Measurements from ENCODE around the gene MRPL46. TPM values are rescaled to one million over a fixed set of nuclear protein-coding genes. Genes with fewer than 3 reads are reported as not detected.

Gene MRPL46
- total and polyA plus RNA-seq, 8 donors, result 18.4 to 61.2 (median 38.7) TPM

GRCh38 chr15:88428053-88428452, 39.1 kb downstream of the MRPL46 start:
- 42 to 62% (median 45%) methylated on average over 6 to 9 of the region's 9 CpGs for WGBS, 5 donors
- Histone ChIP-seq H3K27ac (no peak overlapping the region), H3K4me3 (no peak overlapping the region), H3K9me3 (no peaks in the 10 kb centered on the region), H3K4me1 (no peaks in the 10 kb centered on the region), H3K27me3 (peaks cover 0 to 48% (median 0%) of the 10 kb centered on the region in 3 donors), H3K36me3 (no peaks in the 10 kb centered on the region)
- intact Hi-C loops (cut with DNase I; ENCODE audit: low total_unique reads), result no loop called here
- no peak for DNase-seq
- TF ChIP-seq CTCF (IDR thresholded peaks at IDR 0.05) (no peak), EP300 (IDR thresholded peaks at IDR 0.05) (no peak), POLR2AphosphoS5 (IDR thresholded peaks at IDR 0.05) (no peak), POLR2A (IDR thresholded peaks at IDR 0.05) (no peak)

GRCh38 chr15:88426304-88426703, 40.9 kb downstream of the MRPL46 start:
- WGBS, 5 donors, result 50 to 78% (median 63%) methylated on average over 2 of the region's 2 CpGs
- H3K9me3 ChIP-seq, result no peaks in the 10 kb centered on the region
- intact Hi-C loops (cut with DNase I; ENCODE audit: low total_unique reads), result no loop called here
- no peak overlapping the region for H3K27ac ChIP-seq
- peaks cover 0 to 52% (median 0%) of the 10 kb centered on the region in 3 donors for H3K27me3 ChIP-seq
- H3K36me3 ChIP-seq, result no peaks in the 10 kb centered on the region
- DNase-seq, result no peak
- no peak overlapping the region for H3K4me3 ChIP-seq
- TF ChIP-seq CTCF (IDR thresholded peaks at IDR 0.05), result no peak
- TF ChIP-seq POLR2A (IDR thresholded peaks at IDR 0.05), result no peak
- TF ChIP-seq POLR2AphosphoS5 (IDR thresholded peaks at IDR 0.05), result no peak
- TF ChIP-seq EP300 (IDR thresholded peaks at IDR 0.05), result no peak
- no peaks in the 10 kb centered on the region for H3K4me1 ChIP-seq

- H3K9me3 ChIP-seq, result no peaks in the 10 kb centered on the region
- 71 to 81% (median 77%) methylated on average over 8 of the region's 8 CpGs for WGBS, 5 donors
- H3K4me3 ChIP-seq, result no peak overlapping the region
- TF ChIP-seq POLR2AphosphoS5 (IDR thresholded peaks at IDR 0.05), result no peak
- TF ChIP-seq EP300 (IDR thresholded peaks at IDR 0.05), result no peak
- no peak for TF ChIP-seq POLR2A (IDR thresholded peaks at IDR 0.05)
- no peak for TF ChIP-seq CTCF (IDR thresholded peaks at IDR 0.05)
- H3K4me1 ChIP-seq, result no peaks in the 10 kb centered on the region
- H3K36me3 ChIP-seq, result no peaks in the 10 kb centered on the region
- DNase-seq, result no peak
- peaks cover 0 to 38% (median 0%) of the 10 kb centered on the region in 3 donors for H3K27me3 ChIP-seq
- intact Hi-C loops (cut with DNase I; ENCODE audit: low total_unique reads), result no loop called here
- H3K27ac ChIP-seq, result no peak overlapping the region
These were observed 43.9 kb downstream of the MRPL46 start for GRCh38 chr15:88423331-88423730.

GRCh38 chr15:88419830-88420229, 47.4 kb downstream of the MRPL46 start:
- Histone ChIP-seq H3K36me3 (no peaks in the 10 kb centered on the region), H3K27ac (no peak overlapping the region), H3K4me3 (no peak overlapping the region), H3K9me3 (no peaks in the 10 kb centered on the region), H3K4me1 (no peaks in the 10 kb centered on the region), H3K27me3 (peaks cover 0 to 23% (median 0%) of the 10 kb centered on the region in 3 donors)
- WGBS, 5 donors, result 25 to 32% (median 26%) methylated on average over 3 of the region's 3 CpGs
- no peak for DNase-seq
- TF ChIP-seq POLR2AphosphoS5 (IDR thresholded peaks at IDR 0.05) (no peak), CTCF (IDR thresholded peaks at IDR 0.05) (no peak), POLR2A (IDR thresholded peaks at IDR 0.05) (no peak), EP300 (IDR thresholded peaks at IDR 0.05) (no peak)
- intact Hi-C loops (cut with DNase I; ENCODE audit: low total_unique reads), result no loop called here

Other genes starting within 250 kb of the MRPL46 start
- gene NTRK3, start 210.6 kb downstream of the MRPL46 start, total RNA-seq, result 10 to 100 TPM in 1 of 5 donors, 1 to 10 TPM in 2, under 1 TPM in 2; under 0.01 to 18.2 (median 1.0) TPM
- gene NTRK3, start 210.6 kb downstream of the MRPL46 start, polyA plus RNA-seq, result 1 to 10 TPM in 1 of 3 donors, under 1 TPM in 1, not detected in 1; 0.25 to 1.4 TPM
- gene MRPS11, start 320 bp upstream of the MRPL46 start, total RNA-seq, result 10 to 100 TPM; 14.3 to 85.5 (median 31.0) TPM
- 10 to 100 TPM; 43.1 to 59.3 (median 44.6) TPM for gene MRPS11, start 320 bp upstream of the MRPL46 start, polyA plus RNA-seq
- 10 to 100 TPM in 1 of 5 donors, 1 to 10 TPM in 4; 2.3 to 11.6 (median 7.1) TPM for gene DET1, start 79.3 kb upstream of the MRPL46 start, total RNA-seq
- 1 to 10 TPM; 2.2 to 3.1 (median 2.2) TPM for gene DET1, start 79.3 kb upstream of the MRPL46 start, polyA plus RNA-seq
- gene AEN, start 154.0 kb upstream of the MRPL46 start, total RNA-seq, result 10 to 100 TPM in 4 of 5 donors, 1 to 10 TPM in 1; 1.8 to 35.3 (median 19.9) TPM
- 10 to 100 TPM in 2 of 3 donors, 1 to 10 TPM in 1; 9.6 to 16.1 (median 12.1) TPM for gene AEN, start 154.0 kb upstream of the MRPL46 start, polyA plus RNA-seq
- 100 to 1,000 TPM in 1 of 5 donors, 10 to 100 TPM in 4; 15.6 to 104 (median 65.9) TPM for gene ISG20, start 171.6 kb upstream of the MRPL46 start, total RNA-seq
- gene ISG20, start 171.6 kb upstream of the MRPL46 start, polyA plus RNA-seq, result 100 to 1,000 TPM in 1 of 3 donors, 10 to 100 TPM in 2; 51.9 to 137 (median 81.9) TPM

Data from stomach (tissue), 9 donors.